GM21529 (cell line): ENCODE data around the gene TSNAXIP1.
"Not testable (repeated sequence)": the region's sequence is repeated elsewhere in the genome, so short reads cannot be mapped to it uniquely, and the experiment has no call there.

Source experiments
- ATAC-seq: cut with Tn5 transposase; IDR thresholded peaks from one replicate; pipeline ENCODE4 v1.9.1; 2021; ENCODE audit not compliant: unreplicated experiment

TSNAXIP1 gene

DNA sequence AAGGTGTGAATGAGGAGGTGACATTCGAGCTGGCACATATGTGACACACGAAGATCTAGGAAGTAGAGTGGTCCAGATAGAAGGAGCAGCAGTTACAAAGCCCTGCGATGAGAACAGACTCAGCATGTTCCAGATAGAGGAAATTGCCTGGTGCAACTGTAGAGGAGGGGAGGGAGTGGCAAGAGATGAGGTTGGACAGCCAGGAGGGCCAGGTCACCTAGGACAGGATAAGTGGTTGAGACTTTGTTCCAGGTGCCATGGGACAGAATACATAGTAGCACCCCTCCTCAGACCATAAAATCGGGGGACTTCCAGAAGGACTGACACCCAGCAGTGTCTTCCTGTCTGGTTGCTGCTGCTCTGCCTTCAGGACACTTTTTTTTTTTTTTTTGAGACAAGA is 51.8 kb downstream of the TSNAXIP1 start:
- no peak for ATAC-seq

DNA sequence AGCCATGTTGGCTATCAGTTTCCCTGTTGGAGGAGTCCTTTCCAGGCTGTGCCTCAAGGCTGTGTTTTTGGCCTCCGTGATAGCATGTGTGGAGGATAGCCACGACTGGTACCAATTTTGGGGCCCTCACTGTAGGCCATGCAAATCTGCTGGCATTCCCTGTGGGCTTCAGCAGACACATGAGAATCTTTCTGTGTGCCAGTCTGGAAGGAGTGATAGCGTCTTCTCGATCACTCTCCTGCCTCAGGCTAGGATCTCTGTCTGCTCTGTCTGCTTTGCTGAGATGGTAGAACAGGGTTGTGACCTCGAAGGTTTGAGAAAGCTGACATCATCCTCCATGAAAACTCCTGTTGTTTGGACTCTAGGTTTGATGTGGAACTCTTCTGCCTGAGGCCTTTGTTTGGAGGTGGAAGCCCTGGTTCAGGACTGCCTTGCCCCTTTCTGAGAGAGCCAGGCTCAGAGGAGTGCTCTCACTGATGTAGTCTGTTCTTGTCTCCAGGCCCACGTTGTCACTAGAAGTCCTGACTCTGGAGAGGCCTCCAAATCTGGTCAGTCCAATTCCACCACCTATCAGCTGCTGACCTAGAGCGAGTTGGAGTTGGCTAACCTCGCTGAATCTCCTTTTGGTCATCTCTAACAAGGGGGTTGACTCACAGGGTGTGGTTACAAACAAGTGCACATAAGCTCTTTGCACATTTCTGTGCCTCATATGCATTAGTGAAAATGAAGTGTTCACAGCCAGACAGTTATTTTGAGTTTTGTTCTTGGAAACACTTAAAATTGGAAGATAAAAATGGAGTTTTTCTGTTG is 54.1 kb downstream of the TSNAXIP1 start:
- ATAC-seq, result no peak

DNA sequence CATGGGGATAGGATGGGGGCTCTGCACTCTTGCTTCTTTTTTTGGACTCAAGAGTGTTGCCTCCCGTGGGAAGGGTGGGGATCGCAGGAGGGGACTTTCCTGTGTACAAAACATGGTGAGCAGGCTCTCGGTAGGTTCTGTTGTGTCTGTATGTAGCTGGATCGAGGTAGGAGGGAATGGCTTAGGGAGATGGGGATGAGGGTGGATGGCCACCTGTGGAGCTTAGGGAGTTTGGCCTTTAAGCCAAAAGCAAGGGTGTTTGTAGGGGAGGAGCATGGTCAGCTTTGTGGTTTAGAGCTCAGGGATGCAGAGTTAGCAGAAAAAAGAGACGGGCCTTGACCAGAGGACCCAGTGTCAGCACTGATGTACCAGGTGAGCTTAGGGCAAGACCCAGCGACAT is 55.2 kb downstream of the TSNAXIP1 start:
- no peak for ATAC-seq

DNA sequence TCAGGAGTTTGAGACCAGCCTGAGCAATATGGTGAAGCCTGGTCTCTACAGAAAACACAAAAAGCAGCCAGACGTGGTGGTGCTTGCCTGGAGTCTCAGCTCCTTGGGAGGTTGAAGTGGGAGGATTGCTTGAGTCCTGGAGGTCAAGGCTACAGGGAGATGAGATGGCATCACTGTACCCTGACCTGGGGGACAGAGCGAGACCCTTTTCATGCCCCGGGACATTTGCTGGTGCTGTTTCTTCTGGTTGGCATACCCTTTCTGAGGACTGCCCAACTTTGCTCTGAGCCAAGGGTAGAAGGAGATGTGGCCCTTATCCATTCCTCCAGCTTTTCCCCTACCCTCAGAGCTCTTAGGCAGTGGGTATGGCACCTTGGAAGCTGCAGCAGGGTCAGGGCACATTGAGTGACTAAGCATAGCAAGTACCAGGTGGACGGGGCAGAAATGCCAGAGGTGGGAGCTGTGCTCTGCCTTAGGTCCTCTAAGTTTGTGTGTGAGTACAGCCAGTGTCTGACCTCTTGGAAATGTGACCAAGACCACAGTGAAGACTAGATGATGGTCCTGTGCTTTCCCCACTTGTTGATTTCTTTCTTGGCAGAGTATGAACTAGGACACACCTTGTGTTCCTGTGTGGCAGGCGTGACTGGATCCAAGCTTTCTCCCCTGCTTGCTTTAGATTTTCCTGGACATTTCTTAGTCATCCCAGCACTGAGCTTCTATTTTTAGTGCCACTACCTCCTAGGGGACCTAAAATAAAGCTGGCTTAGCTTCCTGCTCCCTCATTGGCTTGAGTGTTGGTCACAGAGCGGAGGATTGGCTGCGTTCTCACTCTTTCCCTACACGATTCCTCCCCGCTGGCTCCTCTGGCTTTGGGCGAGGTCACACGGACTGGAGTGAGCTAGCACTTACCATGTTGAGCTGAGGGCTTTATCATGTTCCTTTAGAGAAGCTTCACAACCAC is 56.2 kb downstream of the TSNAXIP1 start:
- no peak for ATAC-seq

DNA sequence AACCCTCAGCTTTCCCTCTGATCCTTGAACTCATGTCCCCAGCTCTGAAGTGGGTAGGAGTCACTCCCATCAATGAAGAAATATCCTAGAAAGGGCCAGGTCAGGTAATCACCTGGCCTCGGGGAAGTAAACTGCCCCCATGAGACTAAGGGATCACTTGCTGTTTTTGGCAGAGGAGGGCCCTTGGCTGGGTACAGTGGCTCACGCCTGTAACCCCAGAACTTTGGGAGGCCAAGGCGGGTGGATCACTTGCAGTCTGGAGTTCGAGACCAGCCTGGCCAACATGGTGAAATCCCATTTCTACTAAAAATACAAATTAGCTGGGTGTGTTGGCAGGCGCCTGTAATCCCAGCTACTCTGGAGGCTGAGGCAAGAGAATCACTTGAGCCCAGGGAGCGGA is 57.4 kb downstream of the TSNAXIP1 start:
- ATAC-seq, result not testable (repeated sequence)

DNA sequence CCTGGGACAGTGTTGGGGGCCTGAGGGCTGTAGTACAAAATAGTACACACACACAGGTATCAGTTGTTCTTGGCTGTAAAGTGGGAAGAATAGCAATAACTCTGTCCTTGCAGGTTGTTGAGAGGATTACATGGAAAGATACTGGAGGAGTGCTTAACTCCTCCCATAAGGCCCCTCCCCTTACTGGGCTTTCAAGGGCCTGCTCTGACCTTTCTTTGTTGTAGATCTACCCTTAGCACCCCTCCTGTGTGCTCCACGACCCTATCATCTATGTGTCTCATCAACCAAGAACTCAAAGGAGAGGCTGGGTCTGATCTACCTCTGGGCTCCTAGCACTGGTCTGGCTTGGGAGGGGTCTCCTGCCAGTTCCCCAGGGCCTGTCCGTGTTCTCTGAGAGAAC is 57.9 kb downstream of the TSNAXIP1 start:
- no peak for ATAC-seq

DNA sequence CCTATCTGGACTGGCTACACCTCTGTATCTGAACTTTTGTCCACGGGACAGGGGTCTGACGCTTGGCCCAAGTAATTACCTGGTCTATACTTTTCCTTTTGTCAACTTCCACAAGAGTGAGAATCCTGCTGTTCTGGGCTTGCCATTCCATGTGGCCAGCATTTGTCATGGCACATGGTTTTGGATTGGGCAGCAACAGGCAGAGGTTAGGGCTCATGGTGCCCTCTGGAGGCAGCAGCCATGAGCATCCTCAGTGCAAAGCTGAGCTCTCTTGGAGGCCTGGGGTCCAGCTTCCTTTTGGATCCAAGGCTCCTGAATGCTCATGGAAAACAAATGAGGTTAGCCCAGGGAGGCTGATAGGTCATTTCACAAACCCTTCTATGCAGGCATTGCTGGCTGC is 58.6 kb downstream of the TSNAXIP1 start:
- no peak for ATAC-seq

DNA sequence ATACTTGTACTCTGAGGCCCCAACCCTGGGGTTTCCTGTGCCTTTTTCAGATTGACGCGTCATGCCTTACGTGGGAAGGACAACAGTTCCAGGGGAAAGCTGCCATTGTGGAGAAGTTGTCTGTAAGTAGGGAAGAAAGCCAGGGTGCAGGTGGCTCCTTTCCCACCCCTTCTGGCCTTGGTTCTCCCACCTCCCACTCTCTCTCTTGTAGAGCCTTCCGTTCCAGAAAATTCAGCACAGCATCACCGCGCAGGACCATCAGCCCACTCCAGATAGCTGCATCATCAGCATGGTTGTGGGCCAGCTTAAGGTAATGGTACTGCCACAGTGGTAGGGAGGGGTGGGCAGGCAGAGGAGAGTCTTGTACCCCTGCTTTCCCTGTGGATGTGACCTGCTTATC is 61.6 kb downstream of the TSNAXIP1 start:
- no peak for ATAC-seq

DNA sequence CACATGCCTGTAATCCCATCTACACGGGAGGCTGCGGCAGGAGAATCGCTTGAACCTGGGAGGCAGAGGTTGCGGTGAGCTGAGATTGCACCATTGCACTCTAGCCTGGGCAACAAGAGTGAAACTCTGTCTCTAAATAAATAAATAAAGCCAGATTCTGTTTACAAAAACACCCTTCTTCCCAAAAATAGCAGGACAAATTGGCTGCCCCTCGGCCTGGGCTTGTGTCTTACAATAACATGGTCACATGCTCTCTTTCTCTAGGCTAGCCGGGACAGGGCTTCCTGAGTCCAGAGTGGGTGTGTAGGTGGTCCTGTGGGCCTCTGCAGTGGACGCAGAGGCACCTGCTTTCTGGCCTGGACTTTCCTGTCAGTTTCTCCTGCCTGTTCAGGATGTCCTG is 63.0 kb downstream of the TSNAXIP1 start:
- ATAC-seq, result no peak

DNA sequence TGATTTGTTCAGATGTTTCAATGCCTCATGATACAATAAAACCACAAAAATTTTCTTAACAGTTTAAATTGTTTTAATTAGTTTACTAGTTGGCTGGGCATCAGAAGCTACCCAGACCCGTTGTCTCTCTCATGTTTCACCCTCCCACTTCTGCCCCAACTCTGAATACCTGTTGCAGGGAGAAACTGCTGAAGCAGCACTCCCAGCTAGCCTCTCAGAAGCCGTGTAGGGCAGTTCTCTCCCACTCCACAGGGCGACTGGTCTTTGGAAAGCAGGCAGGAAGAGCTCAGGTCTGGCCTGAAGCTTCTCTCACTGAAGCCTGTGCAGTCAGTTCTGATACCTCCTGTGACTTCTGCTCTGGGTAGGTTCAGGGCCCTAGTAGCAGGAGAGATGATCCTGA is 64.6 kb downstream of the TSNAXIP1 start:
- no peak for ATAC-seq

DNA sequence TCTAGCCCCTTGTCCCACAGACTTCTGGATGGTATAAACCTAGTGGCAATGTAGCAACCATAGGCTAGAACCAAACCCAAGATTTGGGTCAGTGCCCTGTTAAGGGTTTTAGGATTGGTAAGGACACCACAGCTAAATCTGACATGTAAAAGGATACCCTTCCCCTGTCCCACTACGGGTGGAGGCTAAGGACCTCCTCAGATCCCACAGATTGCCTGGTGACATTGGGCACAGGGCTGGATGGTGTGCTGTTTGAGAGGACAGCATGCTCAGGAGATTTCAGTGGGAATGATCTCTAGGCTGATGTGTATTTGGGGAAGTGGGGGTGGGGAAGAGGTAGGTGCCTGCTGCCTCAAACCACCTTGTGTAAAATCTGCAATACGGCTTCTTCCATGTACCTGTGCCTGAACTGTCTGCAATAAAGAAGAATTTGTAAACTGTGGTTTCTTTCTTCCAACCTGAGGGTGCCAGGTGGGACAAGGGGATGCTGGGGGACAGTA is 65.5 kb downstream of the TSNAXIP1 start:
- ATAC-seq, result no peak

DNA sequence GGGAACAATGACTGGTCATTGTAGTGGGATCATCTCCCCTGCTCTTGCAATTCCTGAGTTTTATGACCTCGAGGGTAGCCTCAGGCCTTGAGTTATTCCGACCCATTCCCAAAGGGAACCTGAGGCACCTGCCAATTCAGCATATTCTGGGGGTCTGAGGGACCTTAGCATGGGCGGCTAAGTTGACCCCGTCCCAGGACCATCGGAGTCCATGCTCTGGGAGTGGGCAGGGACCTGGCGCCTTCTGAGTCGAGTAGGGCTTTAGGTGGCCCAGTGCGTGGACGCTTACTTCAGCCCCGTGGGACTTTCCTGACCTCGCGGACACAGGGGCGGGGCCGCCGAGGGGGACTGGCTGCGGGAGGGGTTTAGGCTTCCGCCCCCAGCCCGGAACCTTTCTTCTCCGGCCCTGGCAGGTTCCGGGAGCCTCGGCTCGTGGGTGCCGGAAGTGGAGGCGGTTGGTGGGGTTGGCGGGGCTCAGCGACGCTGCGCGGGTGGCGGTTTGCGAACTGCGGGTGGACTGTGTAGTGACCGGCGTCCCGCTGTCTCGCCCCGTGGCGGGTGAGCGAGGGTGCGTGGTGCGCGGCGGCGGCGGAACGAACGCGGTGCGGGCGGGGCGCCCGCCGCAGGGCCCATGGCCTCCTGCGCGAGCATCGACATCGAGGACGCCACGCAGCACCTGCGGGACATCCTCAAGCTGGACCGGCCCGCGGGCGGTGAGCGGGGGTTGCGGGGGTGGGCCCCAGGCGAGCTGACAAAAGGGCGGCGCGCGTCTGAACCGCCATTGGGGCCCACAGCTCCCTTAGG is 66.1 kb downstream of the TSNAXIP1 start, which contains the start of gene EDC4:
TSS of gene EDC4 (plus strand) at position 422 of the 804 bp plus-strand sequence. CDS start at position 632, 210 bp downstream.
- ATAC-seq, result peak; percentile 78

DNA sequence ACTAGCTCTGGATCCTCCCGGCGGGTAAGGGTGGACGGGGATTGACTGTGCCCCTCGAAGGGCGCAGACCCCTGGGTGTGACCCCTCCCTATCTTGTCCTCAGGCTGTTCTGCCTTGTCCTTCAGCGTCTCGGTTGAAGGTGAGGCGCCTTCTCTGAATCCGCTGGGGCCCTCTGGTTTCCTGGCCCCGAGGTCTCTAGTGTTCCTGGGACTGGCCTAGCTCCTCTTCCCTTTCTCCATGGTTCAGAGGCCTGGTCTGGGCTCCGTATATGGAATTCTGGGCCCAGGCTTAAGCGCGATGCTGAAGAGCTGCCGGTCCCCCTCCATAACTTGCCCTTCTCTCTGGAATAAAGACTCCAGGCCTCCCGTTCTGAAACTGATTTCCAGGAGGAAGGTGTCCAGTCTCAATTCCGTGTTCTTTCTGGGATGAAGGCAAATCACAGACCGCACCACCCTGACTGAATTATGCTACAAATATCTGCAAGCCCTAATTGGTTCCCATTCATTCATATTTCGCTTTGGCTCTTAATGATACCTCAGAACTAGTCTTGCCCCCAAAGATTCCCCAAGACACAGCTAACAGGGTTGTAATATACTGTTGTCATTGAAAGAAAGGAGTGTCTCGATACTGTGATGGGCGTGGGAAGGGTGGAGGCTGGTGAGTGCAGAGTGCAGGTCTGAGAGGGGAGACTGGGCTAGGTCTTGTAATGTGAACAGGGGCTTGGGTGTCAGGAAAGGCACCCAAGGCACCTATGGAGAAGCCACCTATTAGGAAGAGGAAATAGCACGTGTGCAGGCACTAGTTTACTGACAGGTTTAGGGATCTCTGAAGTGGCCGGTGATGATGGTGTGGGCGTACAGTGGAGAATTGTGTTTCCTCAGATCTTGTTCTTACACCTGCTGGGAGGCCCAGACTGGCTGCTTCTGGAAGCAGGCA is 67.0 kb downstream of the TSNAXIP1 start:
- peak; percentile 9 for ATAC-seq

DNA sequence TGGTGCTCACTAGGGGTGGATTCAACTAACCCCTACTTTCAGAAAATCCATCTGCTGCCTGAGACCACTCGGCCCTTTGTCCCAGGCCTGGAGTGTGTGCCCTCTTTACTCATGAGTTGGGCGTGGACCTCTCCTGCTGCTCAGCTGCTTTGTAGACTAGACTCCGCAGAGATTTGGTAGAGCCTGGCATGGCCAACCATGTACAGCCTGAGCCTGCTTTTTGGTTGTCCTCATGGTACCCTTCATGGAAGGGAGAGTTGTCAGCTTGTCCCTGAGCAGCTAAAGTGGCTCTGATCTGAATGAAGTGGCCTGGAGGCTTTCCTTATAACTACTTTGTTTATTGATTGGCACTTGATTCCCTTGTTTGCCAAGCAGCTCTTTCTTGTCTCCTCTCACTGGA is 67.7 kb downstream of the TSNAXIP1 start:
- no peak for ATAC-seq

DNA sequence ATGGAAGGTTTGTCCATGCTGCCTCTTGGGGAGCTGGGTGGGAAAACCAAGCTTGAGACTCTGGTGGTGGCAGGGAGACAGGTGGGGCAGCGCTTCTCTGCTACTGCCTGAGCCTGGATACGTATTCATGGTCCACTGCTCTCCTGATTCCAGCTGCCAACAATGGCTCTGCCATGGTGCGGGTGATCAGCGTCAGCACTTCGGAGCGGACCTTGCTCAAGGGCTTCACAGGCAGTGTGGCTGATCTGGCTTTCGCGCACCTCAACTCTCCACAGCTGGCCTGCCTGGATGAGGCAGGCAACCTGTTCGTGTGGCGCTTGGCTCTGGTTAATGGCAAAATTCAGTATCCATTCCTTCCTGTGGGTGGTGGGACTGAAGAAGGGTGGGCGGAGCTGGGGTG is 70.4 kb downstream of the TSNAXIP1 start:
- no peak for ATAC-seq
